Measurements from ENCODE around the gene RNASE12.
"Not testable (repeated sequence)": the region's sequence is repeated elsewhere in the genome, so short reads cannot be mapped to it uniquely, and the experiment has no call there.

RNASE12 gene

GRCh38 chr14:20578784-20579502, 12.2 kb downstream of the RNASE12 start:
- DNase-seq = no peak

GRCh38 chr14:20578325-20578724, 12.9 kb downstream of the RNASE12 start:
- no peak for DNase-seq

GRCh38 chr14:20572382-20572990, 18.7 kb downstream of the RNASE12 start:
- DNase-seq = not testable (repeated sequence)

- DNase-seq = not testable (repeated sequence)
Observed at GRCh38 chr14:20570720-20571119, 20.5 kb downstream of the RNASE12 start.

GRCh38 chr14:20569865-20570264, 21.3 kb downstream of the RNASE12 start:
- DNase-seq = not testable (repeated sequence)

GRCh38 chr14:20569066-20569465, 22.1 kb downstream of the RNASE12 start:
- DNase-seq = no peak

- no peak for DNase-seq
Observed at GRCh38 chr14:20568393-20568792, 22.8 kb downstream of the RNASE12 start.

GRCh38 chr14:20567199-20567598, 24.0 kb downstream of the RNASE12 start:
- not testable (repeated sequence) for DNase-seq

- no peak for DNase-seq
Observed at GRCh38 chr14:20564501-20564997, 26.6 kb downstream of the RNASE12 start.

- no peak for DNase-seq
Observed at GRCh38 chr14:20563971-20564370, 27.2 kb downstream of the RNASE12 start.

- no peak for DNase-seq
Observed at GRCh38 chr14:20560961-20561360, 30.2 kb downstream of the RNASE12 start, which contains the start of gene RNASE9. Gene RNASE9 (minus strand): TSS chr14:20561047.

GRCh38 chr14:20559461-20559904, 31.7 kb downstream of the RNASE12 start:
- DNase-seq = no peak

GRCh38 chr14:20557212-20557542, 34.0 kb downstream of the RNASE12 start:
- DNase-seq = no peak

GRCh38 chr14:20556500-20557211, 34.5 kb downstream of the RNASE12 start:
- DNase-seq = no peak

- no peak for DNase-seq
Observed at GRCh38 chr14:20555845-20556244, 35.3 kb downstream of the RNASE12 start.

GRCh38 chr14:20553024-20553423, 38.2 kb downstream of the RNASE12 start:
- no peak for DNase-seq

GRCh38 chr14:20551606-20552005, 39.6 kb downstream of the RNASE12 start:
- no peak for DNase-seq

- no peak for DNase-seq
Observed at GRCh38 chr14:20550926-20551325, 40.2 kb downstream of the RNASE12 start.

GRCh38 chr14:20548414-20549158, 42.6 kb downstream of the RNASE12 start:
- no peak for DNase-seq

- no peak for DNase-seq
Observed at GRCh38 chr14:20546877-20547276, 44.3 kb downstream of the RNASE12 start.

Data from fibroblast of skin of scalp (primary cell).